Large intestine (tissue), 3 donors: ENCODE data around the gene NRP2. TPM values are rescaled to one million over a fixed set of nuclear protein-coding genes. Genes with fewer than 3 reads are reported as not detected.

Experiments used
- DNase-seq, 2 donors: peaks; one replicate each; pipeline versions ENCODE4 v3.0.0 to v3.0.0-alpha.2; 2013
- H3K27ac ChIP-seq: one replicate; pipeline ENCODE4 v1.5.1; 2013; ENCODE audit warnings: low read length
- H3K27me3 ChIP-seq: 2 replicates; pipeline ENCODE4 v1.6.1; 2013; ENCODE audit warnings: low read length; ENCODE audit not compliant: control insufficient read depth, insufficient read depth
- H3K36me3 ChIP-seq: 2 replicates; pipeline ENCODE4 v1.6.1; 2013; ENCODE audit warnings: low read length; ENCODE audit not compliant: control insufficient read depth, insufficient read depth
- H3K4me1 ChIP-seq: one replicate; pipeline ENCODE4 v1.6.1; 2013; ENCODE audit warnings: low read length; ENCODE audit not compliant: control insufficient read depth, insufficient read depth
- H3K4me3 ChIP-seq: one replicate; pipeline ENCODE4 v1.5.1; 2013; ENCODE audit warnings: low read length
- H3K9me3 ChIP-seq: one replicate; pipeline ENCODE4 v1.6.1; 2013; ENCODE audit warnings: mild to moderate bottlenecking, low read depth, low read length, moderate library complexity; ENCODE audit not compliant: control insufficient read depth
- WGBS: methylation state at CpG from one replicate; pipeline ENCODE4 v1.1.5; 2013; ENCODE audit warnings: low lambda C conversion rate; ENCODE audit not compliant: insufficient coverage; 5-methylcytosine and 5-hydroxymethylcytosine counted together
- polyA plus RNA-seq: library from polyadenylated mRNA; unstranded; fragments of 120-200 nt; gene quantifications from one replicate; pipeline ENCODE4 v1.2.1, GENCODE V29; 2013

The NRP2 gene
- polyA plus RNA-seq, 1 donor: 37.2 TPM

- no CpG with 5 or more reads among the region's 3 CpGs for WGBS
- no peaks in the 10 kb centered on the region for H3K4me1 ChIP-seq
- no peaks in the 10 kb centered on the region for H3K9me3 ChIP-seq
- H3K4me3 ChIP-seq: no peak overlapping the region
- H3K36me3 ChIP-seq: no peaks in the 10 kb centered on the region
- no peak for DNase-seq
- H3K27ac ChIP-seq: no peak overlapping the region
- no peaks in the 10 kb centered on the region for H3K27me3 ChIP-seq
These were observed 133.4 kb downstream of the NRP2 start for GRCh38 chr2:205815673-205816072.

DNA sequence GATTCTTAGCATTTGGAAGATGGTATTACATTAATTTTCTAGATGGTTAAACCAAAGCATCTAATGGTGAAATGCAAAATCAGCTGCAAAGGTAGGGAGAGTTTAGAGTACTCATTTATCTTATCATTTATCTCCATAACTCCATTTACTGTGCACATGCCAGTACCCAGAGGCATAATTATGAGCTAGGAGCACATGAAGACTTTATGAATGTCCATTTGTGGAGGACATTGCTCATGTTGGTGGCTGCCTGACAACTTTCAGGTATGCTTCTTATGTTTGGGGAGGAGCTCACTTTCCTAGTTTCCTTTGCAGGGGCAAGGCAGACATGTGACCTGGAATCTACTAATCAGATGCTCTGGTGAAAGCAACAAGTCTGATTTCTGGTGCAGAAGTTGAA is 134.0 kb downstream of the NRP2 start:
- H3K27ac ChIP-seq: no peak overlapping the region
- H3K4me3 ChIP-seq: no peak overlapping the region
- H3K9me3 ChIP-seq: no peaks in the 10 kb centered on the region
- H3K4me1 ChIP-seq: no peaks in the 10 kb centered on the region
- no peaks in the 10 kb centered on the region for H3K27me3 ChIP-seq
- H3K36me3 ChIP-seq: no peaks in the 10 kb centered on the region
- no peak for DNase-seq

GRCh38 chr2:205822579-205822978 is 140.3 kb downstream of the NRP2 start:
- no peak for DNase-seq
- no peaks in the 10 kb centered on the region for H3K4me1 ChIP-seq
- no CpG with 5 or more reads among the region's 2 CpGs for WGBS
- H3K27me3 ChIP-seq: no peaks in the 10 kb centered on the region
- H3K36me3 ChIP-seq: no peaks in the 10 kb centered on the region
- no peaks in the 10 kb centered on the region for H3K9me3 ChIP-seq
- no peak overlapping the region for H3K27ac ChIP-seq
- H3K4me3 ChIP-seq: no peak overlapping the region

DNA sequence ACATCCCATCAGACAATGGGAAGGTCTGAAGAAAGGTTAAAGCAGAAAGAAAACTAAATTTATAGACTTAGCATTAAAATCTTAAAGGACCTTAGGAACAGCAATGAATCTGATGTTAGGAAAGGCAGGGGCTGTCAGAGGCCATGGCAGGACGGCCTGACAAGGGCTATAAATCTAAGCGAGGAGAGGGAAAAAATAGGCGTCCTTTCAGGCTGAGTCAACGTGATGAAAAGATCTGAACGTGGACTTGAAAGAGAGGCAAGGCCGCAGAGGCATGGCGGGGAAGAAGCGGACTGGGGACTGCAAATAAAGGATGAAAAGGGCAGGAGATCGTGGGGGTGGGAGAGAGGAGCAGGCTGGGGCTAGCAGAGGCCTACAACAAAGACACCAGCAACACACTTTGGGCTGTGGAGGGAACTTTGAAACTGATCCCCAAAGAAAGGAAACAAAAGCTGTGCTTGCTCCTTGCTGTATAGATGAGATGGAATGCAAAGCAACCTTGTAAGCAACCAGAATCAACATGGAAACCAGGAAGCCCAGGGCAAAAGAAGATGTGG is 145.6 kb downstream of the NRP2 start:
- WGBS: 60% methylated on average over 1 of the region's 9 CpGs
- no peak for DNase-seq
- Histone ChIP-seq H3K9me3 (no peaks in the 10 kb centered on the region), H3K27ac (no peak overlapping the region), H3K4me1 (no peaks in the 10 kb centered on the region), H3K4me3 (no peak overlapping the region), H3K36me3 (no peaks in the 10 kb centered on the region), H3K27me3 (no peaks in the 10 kb centered on the region)

DNA sequence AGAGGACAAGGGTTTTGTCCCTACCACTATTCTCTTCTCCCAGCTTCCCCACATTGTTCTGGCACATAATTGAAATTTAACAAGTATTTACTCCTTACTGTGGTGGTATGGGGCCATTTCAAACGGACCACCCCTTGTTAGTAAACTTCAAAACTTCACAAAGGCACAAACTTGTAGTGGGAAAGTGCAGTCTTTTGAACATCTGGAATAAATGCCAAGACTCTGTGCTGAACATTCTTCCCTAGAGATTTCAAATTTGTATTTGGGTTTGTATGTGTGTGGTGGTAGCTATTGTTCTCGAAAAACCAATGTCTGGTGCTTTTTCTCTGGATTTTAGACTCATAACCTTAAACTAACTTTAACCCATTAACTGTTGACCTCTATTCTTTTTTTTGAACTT is 151.6 kb downstream of the NRP2 start:
- no peak for DNase-seq
- Histone ChIP-seq H3K4me1 (no peaks in the 10 kb centered on the region), H3K27ac (no peak overlapping the region), H3K36me3 (no peaks in the 10 kb centered on the region), H3K27me3 (no peaks in the 10 kb centered on the region), H3K9me3 (no peaks in the 10 kb centered on the region), H3K4me3 (no peak overlapping the region)
- WGBS: no CpG with 5 or more reads among the region's 2 CpGs

GRCh38 chr2:205834796-205835195 is 152.5 kb downstream of the NRP2 start:
- H3K9me3 ChIP-seq: no peaks in the 10 kb centered on the region
- peak in 1 of 2 donors; percentile 20 for DNase-seq
- H3K36me3 ChIP-seq: no peaks in the 10 kb centered on the region
- 60% methylated on average over 2 of the region's 3 CpGs for whole genome bisulfite sequencing
- no peaks in the 10 kb centered on the region for H3K27me3 ChIP-seq
- H3K4me3 ChIP-seq: no peak overlapping the region
- H3K4me1 ChIP-seq: no peaks in the 10 kb centered on the region
- H3K27ac ChIP-seq: no peak overlapping the region

- no peak overlapping the region for H3K27ac ChIP-seq
These were observed 153.0 kb downstream of the NRP2 start for GRCh38 chr2:205835251-205835791.

DNA sequence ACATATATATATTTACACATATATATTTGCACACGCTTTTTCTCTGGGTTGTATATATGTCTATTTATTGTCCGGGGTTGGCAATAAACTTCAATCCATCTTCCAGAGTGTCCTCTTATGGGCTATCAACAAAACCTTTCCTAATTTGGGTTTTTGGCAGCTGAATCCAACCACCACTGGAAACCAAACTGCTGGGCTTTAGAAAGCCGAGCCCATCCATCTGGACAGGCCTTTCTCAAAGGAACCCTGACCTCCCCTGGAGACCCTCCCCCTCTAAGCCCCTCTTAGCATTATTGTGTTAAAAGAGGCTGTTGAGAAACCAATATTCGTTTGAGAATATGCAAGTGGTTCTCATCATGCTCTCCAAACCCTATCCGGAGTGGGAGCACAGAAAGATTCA is 153.6 kb downstream of the NRP2 start:
- Histone ChIP-seq H3K4me1 (no peaks in the 10 kb centered on the region), H3K27ac (no peak overlapping the region), H3K27me3 (no peaks in the 10 kb centered on the region), H3K4me3 (no peak overlapping the region), H3K9me3 (no peaks in the 10 kb centered on the region), H3K36me3 (no peaks in the 10 kb centered on the region)
- no CpG with 5 or more reads among the region's 5 CpGs for WGBS
- DNase-seq: no peak

More at GRCh38 chr2:205835251-205835791, 153.0 kb downstream of the NRP2 start:
- WGBS: no CpG with 5 or more reads among the region's 4 CpGs
- Histone ChIP-seq H3K4me1 (no peaks in the 10 kb centered on the region), H3K9me3 (no peaks in the 10 kb centered on the region), H3K4me3 (no peak overlapping the region), H3K36me3 (no peaks in the 10 kb centered on the region), H3K27me3 (no peaks in the 10 kb centered on the region)
- DNase-seq: peak in 1 of 2 donors; percentile 14

DNA sequence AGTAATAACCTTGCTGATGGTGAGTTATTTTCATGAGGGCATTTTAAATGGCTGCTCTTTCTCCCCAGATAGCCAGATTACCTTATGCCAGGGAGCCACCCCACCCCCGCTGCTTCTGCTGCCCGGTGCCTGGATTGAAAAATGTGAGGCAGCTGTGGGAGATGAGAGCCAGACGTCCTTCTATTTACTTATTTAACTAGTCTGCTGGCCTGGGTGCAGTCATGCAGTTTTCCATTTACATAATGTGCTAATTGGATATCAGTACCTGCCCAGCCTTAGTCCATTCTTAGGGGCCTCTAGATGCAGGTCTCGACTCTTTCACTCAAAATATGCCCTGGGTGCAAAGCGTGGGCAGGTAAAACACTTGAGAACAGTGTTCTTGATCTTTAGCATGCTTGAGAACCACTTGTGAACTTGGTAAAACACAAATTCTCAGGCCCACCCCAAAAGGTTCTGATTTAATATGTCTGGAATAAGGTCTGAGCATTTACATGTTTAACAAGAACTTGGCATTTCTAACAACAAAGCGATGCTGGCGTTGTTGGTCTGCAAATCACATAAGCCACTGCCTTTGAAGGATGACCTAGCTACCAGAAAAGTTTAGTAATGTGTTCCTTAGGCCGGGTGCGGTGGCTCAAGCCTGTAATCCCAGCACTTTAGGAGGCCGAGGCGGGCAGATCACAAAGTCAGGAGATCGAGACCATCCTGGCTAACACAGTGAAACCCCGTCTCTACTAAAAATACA is 154.3 kb downstream of the NRP2 start:
- WGBS: no CpG with 5 or more reads among the region's 13 CpGs

GRCh38 chr2:205837663-205838062 is 155.4 kb downstream of the NRP2 start:
- WGBS: no CpG with 5 or more reads among the region's 1 CpG
- H3K27me3 ChIP-seq: no peaks in the 10 kb centered on the region
- H3K4me1 ChIP-seq: no peaks in the 10 kb centered on the region
- no peak overlapping the region for H3K4me3 ChIP-seq
- DNase-seq: no peak
- no peaks in the 10 kb centered on the region for H3K9me3 ChIP-seq
- H3K27ac ChIP-seq: no peak overlapping the region
- H3K36me3 ChIP-seq: no peaks in the 10 kb centered on the region

More for the DNA sequence above, 154.3 kb downstream of the NRP2 start:
- H3K36me3 ChIP-seq: no peaks in the 10 kb centered on the region
- no peak overlapping the region for H3K27ac ChIP-seq
- H3K4me1 ChIP-seq: no peaks in the 10 kb centered on the region
- H3K9me3 ChIP-seq: no peaks in the 10 kb centered on the region
- H3K27me3 ChIP-seq: no peaks in the 10 kb centered on the region
- H3K4me3 ChIP-seq: no peak overlapping the region
- DNase-seq: no peak

DNA sequence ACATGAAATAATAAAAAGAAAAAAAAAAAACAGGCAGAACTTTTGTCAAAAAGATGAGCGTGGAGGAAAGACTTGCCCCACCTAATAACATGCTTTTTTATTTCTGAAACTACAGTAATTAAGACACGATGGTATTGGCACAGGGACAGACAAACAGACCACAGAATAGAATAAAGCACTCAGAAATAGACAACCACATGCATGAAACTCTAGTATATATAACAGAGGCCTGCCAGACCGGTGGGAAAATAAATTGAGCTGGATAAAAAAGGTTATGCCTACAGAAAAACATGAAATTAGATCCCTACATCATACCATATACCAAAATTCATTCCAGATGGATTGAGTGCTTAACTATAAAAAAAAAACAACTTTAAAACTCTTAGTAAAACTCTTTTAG is 163.1 kb downstream of the NRP2 start:
- 90% methylated on average over 2 of the region's 3 CpGs for WGBS
- H3K27me3 ChIP-seq: no peaks in the 10 kb centered on the region
- H3K4me3 ChIP-seq: no peak overlapping the region
- no peaks in the 10 kb centered on the region for H3K36me3 ChIP-seq
- no peaks in the 10 kb centered on the region for H3K9me3 ChIP-seq
- no peaks in the 10 kb centered on the region for H3K4me1 ChIP-seq
- no peak overlapping the region for H3K27ac ChIP-seq
- no peak for DNase-seq
